MM.1S (cell line): Measurements from ENCODE around the gene FAM120A.

Source experiments
- DNase-seq: peaks from one replicate; pipeline ENCODE4 v3.0.0-alpha.2; 2015
- H2AFZ ChIP-seq: fragments of 300-600 bp; sonication (generic); 2 replicates; pipeline ENCODE4 v1.6.0; 2016; ENCODE audit warnings: antibody characterized with exemption, low read length
- H3F3A ChIP-seq: fragments of 300-600 bp; sonication (generic); 2 replicates; pipeline ENCODE4 v1.6.1; 2016; ENCODE audit warnings: mild to moderate bottlenecking, antibody characterized with exemption, low read length, moderate library complexity, mixed read lengths; ENCODE audit not compliant: insufficient read depth
- H3K27ac ChIP-seq: fragments of 300-600 bp; sonication (generic); 2 replicates; pipeline ENCODE4 v1.5.1; 2016; ENCODE audit warnings: mild to moderate bottlenecking, low read length
- H3K27me3 ChIP-seq: fragments of 300-600 bp; sonication (generic); replicated peaks from 2 replicates; pipeline ENCODE4 v1.6.0; 2016; ENCODE audit warnings: low read length; ENCODE audit not compliant: insufficient read depth
- H3K36me3 ChIP-seq: fragments of 300-600 bp; sonication (generic); replicated peaks from 2 replicates; pipeline ENCODE4 v1.6.1; 2016; ENCODE audit warnings: mild to moderate bottlenecking, low read length, mixed read lengths; ENCODE audit not compliant: insufficient read depth
- H3K4me1 ChIP-seq: fragments of 300-600 bp; sonication (generic); 2 replicates; pipeline ENCODE4 v1.6.1; 2016; ENCODE audit warnings: low read length, mixed read lengths
- H3K4me2 ChIP-seq: fragments of 300-600 bp; sonication (generic); 2 replicates; pipeline ENCODE4 v1.6.0; 2016; ENCODE audit warnings: low read depth, low read length
- H3K4me3 ChIP-seq: fragments of 300-600 bp; sonication (generic); 2 replicates; pipeline ENCODE4 v1.5.1; 2016; ENCODE audit warnings: low read length, mixed read lengths
- H3K79me2 ChIP-seq: fragments of 300-600 bp; sonication (generic); 2 replicates; pipeline ENCODE4 v1.6.1; 2016; ENCODE audit warnings: mixed run types, low read length, mixed read lengths
- H3K9ac ChIP-seq: fragments of 300-600 bp; sonication (generic); 2 replicates; pipeline ENCODE4 v1.6.1; 2016; ENCODE audit warnings: low read length, mixed read lengths
- H3K9me2 ChIP-seq: fragments of 300-600 bp; sonication (generic); replicated peaks from 2 replicates; pipeline ENCODE4 v1.6.1; 2016; ENCODE audit warnings: mild to moderate bottlenecking, low read length, mixed read lengths; ENCODE audit not compliant: insufficient read depth
- H3K9me3 ChIP-seq: fragments of 300-600 bp; sonication (generic); replicated peaks from 2 replicates; pipeline ENCODE4 v1.6.1; 2016; ENCODE audit warnings: mild to moderate bottlenecking, low read length, mixed read lengths; ENCODE audit not compliant: insufficient read depth
- H4K20me1 ChIP-seq: fragments of 300-600 bp; sonication (generic); 2 replicates; pipeline ENCODE4 v1.6.1; 2016; ENCODE audit warnings: mild to moderate bottlenecking, low read length, moderate library complexity, mixed read lengths; ENCODE audit not compliant: insufficient read depth
- EZH2 ChIP-seq: fragments of 300-600 bp; sonication (generic); optimal IDR thresholded peaks from 2 replicates; pipeline ENCODE3; 2017; ENCODE audit warnings: low read depth, mild to moderate bottlenecking, antibody characterized with exemption, low read length, mixed read lengths
- EZH2phosphoT487 ChIP-seq: fragments of 300-600 bp; sonication (generic); IDR thresholded peaks from 2 replicates; pipeline ENCODE4 v1.6.1; 2018; ENCODE audit warnings: antibody characterized with exemption, low read length
- TF ChIP-seq, protein P1 (sequence below): fragments of 300-600 bp; sonication (generic); IDR thresholded peaks from 2 replicates; pipeline ENCODE4 v1.5.1; 2016; ENCODE audit warnings: antibody characterized with exemption, low read length, mixed read lengths

The FAM120A gene

DNA sequence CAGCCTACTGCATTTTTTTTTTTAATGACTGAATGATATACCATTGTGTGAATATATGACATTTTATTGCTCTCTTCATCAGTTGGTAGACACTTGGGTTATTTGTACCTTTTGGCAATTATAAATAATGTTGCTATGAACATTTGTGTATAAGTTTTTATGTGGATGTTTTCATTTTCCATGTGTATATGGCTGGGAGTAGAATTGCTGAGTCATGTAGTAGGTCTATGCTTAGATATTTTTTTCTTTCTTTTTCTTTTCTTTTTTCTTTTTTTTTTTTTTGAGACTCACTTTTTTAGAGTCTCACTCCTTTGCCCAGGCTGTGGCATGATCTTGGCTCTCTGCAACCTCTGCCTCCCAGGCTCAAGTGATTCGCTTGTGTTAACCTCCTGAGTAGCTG, 34.8 kb downstream of the FAM120A start:
- TF ChIP-seq EZH2phosphoT487: no peak
- TF ChIP-seq EZH2: no peak
- TF ChIP-seq, protein P1, sequence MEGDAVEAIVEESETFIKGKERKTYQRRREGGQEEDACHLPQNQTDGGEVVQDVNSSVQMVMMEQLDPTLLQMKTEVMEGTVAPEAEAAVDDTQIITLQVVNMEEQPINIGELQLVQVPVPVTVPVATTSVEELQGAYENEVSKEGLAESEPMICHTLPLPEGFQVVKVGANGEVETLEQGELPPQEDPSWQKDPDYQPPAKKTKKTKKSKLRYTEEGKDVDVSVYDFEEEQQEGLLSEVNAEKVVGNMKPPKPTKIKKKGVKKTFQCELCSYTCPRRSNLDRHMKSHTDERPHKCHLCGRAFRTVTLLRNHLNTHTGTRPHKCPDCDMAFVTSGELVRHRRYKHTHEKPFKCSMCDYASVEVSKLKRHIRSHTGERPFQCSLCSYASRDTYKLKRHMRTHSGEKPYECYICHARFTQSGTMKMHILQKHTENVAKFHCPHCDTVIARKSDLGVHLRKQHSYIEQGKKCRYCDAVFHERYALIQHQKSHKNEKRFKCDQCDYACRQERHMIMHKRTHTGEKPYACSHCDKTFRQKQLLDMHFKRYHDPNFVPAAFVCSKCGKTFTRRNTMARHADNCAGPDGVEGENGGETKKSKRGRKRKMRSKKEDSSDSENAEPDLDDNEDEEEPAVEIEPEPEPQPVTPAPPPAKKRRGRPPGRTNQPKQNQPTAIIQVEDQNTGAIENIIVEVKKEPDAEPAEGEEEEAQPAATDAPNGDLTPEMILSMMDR: no peak
- H3K27me3 ChIP-seq: no peaks in the 10 kb centered on the region
- H3K4me1 ChIP-seq: no peaks in the 10 kb centered on the region; the same call in none of the 2 replicates
- no peaks in the 10 kb centered on the region for H3K9me2 ChIP-seq
- 0 out of 2 replicates have a peak, but pooled peaks cover 4% of the 10 kb centered on the region for H3K36me3 ChIP-seq
- H3F3A ChIP-seq: no peaks in the 10 kb centered on the region
- no peak overlapping the region for H3K9ac ChIP-seq
- peaks cover 93% of the 10 kb centered on the region for H3K79me2 ChIP-seq
- 0 out of 2 replicates have a peak, but pooled peaks cover under 1% of the 10 kb centered on the region for H4K20me1 ChIP-seq
- H3K4me2 ChIP-seq: no peak overlapping the region
- no peak for DNase-seq
- no peaks in the 10 kb centered on the region for H3K9me3 ChIP-seq
- H3K4me3 ChIP-seq: no peak overlapping the region
- no peak overlapping the region for H2AFZ ChIP-seq
- H3K27ac ChIP-seq: no peak overlapping the region

DNA sequence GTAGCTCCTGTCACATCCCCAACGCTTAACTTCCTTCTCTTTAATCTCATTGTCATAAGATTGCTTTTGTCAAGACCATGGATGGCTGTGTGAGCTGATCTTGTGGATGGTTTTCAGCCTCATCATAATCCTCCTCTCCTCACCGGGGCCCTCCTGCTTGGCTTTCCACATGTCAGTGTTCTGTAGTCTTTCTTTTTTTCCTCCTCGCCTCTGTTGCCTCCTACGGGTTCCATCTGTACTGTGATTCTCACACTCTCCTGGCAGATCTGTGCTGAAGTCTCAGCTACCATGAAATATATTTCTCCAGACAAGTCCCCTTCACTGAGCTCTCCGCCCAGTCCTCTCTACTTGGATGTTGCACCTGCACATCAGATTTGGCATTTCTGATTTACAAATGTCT, 36.8 kb downstream of the FAM120A start:
- Histone ChIP-seq H3K27ac (no peak overlapping the region), H3K9me3 (no peaks in the 10 kb centered on the region), H4K20me1 (peaks cover 5% of the 10 kb centered on the region; the same call in 1 of the 2 replicates), H2AFZ (no peak overlapping the region), H3K4me1 (no peaks in the 10 kb centered on the region; the same call in none of the 2 replicates), H3K79me2 (peaks cover 93% of the 10 kb centered on the region), H3K9ac (no peak overlapping the region), H3K4me2 (no peak overlapping the region), H3K27me3 (no peaks in the 10 kb centered on the region), H3K4me3 (no peak overlapping the region), H3K9me2 (no peaks in the 10 kb centered on the region), H3F3A (no peaks in the 10 kb centered on the region), H3K36me3 (0 out of 2 replicates have a peak, but pooled peaks cover 4% of the 10 kb centered on the region)
- TF ChIP-seq EZH2 (no peak), EZH2phosphoT487 (no peak)
- TF ChIP-seq, protein P1: no peak
- DNase-seq: no peak

DNA sequence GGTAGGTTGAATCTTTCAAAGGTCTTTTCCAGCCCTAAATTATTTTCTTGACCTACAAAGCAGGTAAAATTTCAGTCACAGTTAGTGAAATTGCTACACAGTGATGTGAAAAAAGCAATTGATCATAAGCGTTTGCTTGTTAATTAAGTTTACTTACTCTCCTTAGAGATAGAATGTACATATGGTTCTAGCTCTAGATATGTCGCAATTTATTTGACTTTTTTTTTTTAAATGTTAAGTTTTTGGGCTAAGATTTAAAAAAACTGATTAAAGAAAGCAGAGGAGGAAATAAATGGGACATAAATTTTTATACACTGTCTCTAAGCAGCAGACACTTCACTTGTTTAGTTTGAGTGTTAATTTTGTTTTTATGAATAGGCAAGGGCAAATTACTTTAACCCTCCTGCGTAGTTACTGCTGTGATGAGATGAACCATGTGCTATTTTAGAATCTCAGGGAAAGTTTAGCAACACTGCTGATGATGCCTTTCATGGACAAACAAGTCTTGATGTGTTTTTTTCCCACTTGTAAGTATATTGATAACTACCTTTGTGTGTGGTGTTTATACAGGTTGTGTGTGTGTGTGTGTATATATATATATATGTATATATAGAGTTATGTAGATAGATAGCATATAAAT, 40.2 kb downstream of the FAM120A start:
- Histone ChIP-seq H4K20me1 (peaks cover 10% of the 10 kb centered on the region; the same call in 1 of the 2 replicates), H2AFZ (no peak overlapping the region), H3K79me2 (peaks cover 98% of the 10 kb centered on the region), H3K9me3 (no peaks in the 10 kb centered on the region), H3K4me3 (no peak overlapping the region), H3K27me3 (no peaks in the 10 kb centered on the region), H3K27ac (no peak overlapping the region), H3K9ac (no peak overlapping the region), H3K36me3 (peaks cover 10% of the 10 kb centered on the region; the same call in 1 of the 2 replicates), H3K4me1 (no peaks in the 10 kb centered on the region), H3K4me2 (no peak overlapping the region), H3K9me2 (no peaks in the 10 kb centered on the region), H3F3A (no peaks in the 10 kb centered on the region)
- TF ChIP-seq EZH2phosphoT487 (no peak), EZH2 (no peak)
- TF ChIP-seq, protein P1: no peak
- no peak for DNase-seq
